GM12873 (cell line): ENCODE data around the gene PGPEP1.

Source experiments
- CTCF ChIP-seq: IDR thresholded peaks from 2 replicates; pipeline ENCODE4 v1.5.1; 2012; ENCODE audit warnings: low read depth, mild to moderate bottlenecking, moderate library complexity, low read length, control low read depth; ENCODE audit not compliant: insufficient read depth; ENCODE audit errors: missing control alignments

Gene PGPEP1

GRCh38 chr19:18294467-18294864 lies 45.9 kb upstream of the PGPEP1 start:
- no peak for TF ChIP-seq CTCF

GRCh38 chr19:18295034-18295451 lies 45.4 kb upstream of the PGPEP1 start:
- TF ChIP-seq CTCF: no peak

- no peak for TF ChIP-seq CTCF
Observed at GRCh38 chr19:18297308-18297707, 43.1 kb upstream of the PGPEP1 start.

GRCh38 chr19:18298601-18299000 lies 41.8 kb upstream of the PGPEP1 start:
- TF ChIP-seq CTCF: no peak

GRCh38 chr19:18299654-18300053 lies 40.7 kb upstream of the PGPEP1 start:
- TF ChIP-seq CTCF: no peak

GRCh38 chr19:18300930-18301717 lies 39.3 kb upstream of the PGPEP1 start:
- TF ChIP-seq CTCF: no peak

GRCh38 chr19:18301718-18302111 lies 38.7 kb upstream of the PGPEP1 start:
- TF ChIP-seq CTCF: no peak
